Gastrocnemius medialis (tissue), 4 donors: ENCODE measurements around the gene CD300LG. TPM values are rescaled to one million over a fixed set of nuclear protein-coding genes. Genes with fewer than 3 reads are reported as not detected.

ENCODE experiments used
- ATAC-seq, 2 donors: fragments of 150-250 bp; one replicate each; pipeline ENCODE4 v1.9.1; 2016
- DNase-seq, 2 donors: peaks; one replicate each; pipeline ENCODE4 v3.0.0-alpha.2; 2019
- H3K27ac ChIP-seq, 4 donors: fragments of 200-600 bp; sonication (generic); 1 replicate in 1 of 4; 2 replicates in 3 of 4; pipeline ENCODE4 v1.5.1; 2016 to 2018; ENCODE audit warnings: mild to moderate bottlenecking in 2 of 4, moderate library complexity in 1 of 4
- H3K27me3 ChIP-seq, 3 donors: fragments of 200-600 bp; sonication (generic) in 2 of 3; 1 replicate in 1 of 3; 2 replicates in 2 of 3; pipeline versions ENCODE4 v1.5.1 to v1.6.0; 2016 to 2019; ENCODE audit warnings: mild to moderate bottlenecking in 1 of 3, moderate library complexity in 1 of 3
- H3K36me3 ChIP-seq, 2 donors: fragments of 200-600 bp; sonication (generic) in 1 of 2; one replicate each; pipeline ENCODE4 v1.5.1; 2017 to 2018
- H3K4me1 ChIP-seq, 2 donors: fragments of 200-600 bp; sonication (generic) in 1 of 2; one replicate each; pipeline ENCODE4 v1.5.1; 2016 to 2017; ENCODE audit warnings: mild to moderate bottlenecking in 2 of 2
- H3K4me3 ChIP-seq, 4 donors: fragments of 200-600 bp; sonication (generic) in 3 of 4; 1 replicate in 1 of 4; 2 replicates in 3 of 4; pipeline ENCODE4 v1.5.1; 2016 to 2019; ENCODE audit warnings: mild to moderate bottlenecking in 2 of 4
- H3K9me3 ChIP-seq, 3 donors: fragments of 200-600 bp; sonication (generic) in 2 of 3; 1 replicate in 1 of 3; 2 replicates in 2 of 3; pipeline ENCODE4 v1.5.1; 2016 to 2019
- POLR2A ChIP-seq, 2 donors: fragments of 450-650 bp; IDR thresholded peaks; one replicate each; pipeline ENCODE4 v1.6.1; 2017; ENCODE audit warnings: antibody characterized with exemption in 2 of 2, mild to moderate bottlenecking in 2 of 2, moderate library complexity in 2 of 2
- in situ Hi-C, 4 donors: fragments of 200-750 bp; cut with MboI; loops; one replicate each; pipeline versions ENCODE4 v1.15.0 to v1.8.0; 2017; ENCODE audit warnings: low sequenced_read_pairs in 4 of 4
- intact Hi-C: fragments of 100-400 bp; cut with DNase I; formaldehyde crosslinking; loops from one replicate; pipeline ENCODE4 v1.15.1; 2023; ENCODE audit warnings: low total_unique reads
- total RNA-seq, 4 donors: library from RNA; depleted of rRNA; stranded (reverse); fragments of >200 nt; gene quantifications; one replicate each; pipeline versions ENCODE4 v1.1.0 to v1.2.3, GENCODE V29; 2016
- TF ChIP-seq, protein P1 (sequence below), 5 experiments: fragments of 450-650 bp in 3 of 5; fragments of 200-600 bp in 2 of 5; sonication (generic) in 2 of 5; IDR thresholded peaks in 4 of 5; conservative IDR thresholded peaks in 1 of 5; 1 replicate in 4 of 5; 2 replicates in 1 of 5; pipeline ENCODE4 v1.5.1; 2016 to 2019; ENCODE audit warnings: antibody characterized with exemption in 5 of 5, mild to moderate bottlenecking in 3 of 5, moderate library complexity in 3 of 5

The CD300LG gene
- total RNA-seq, 4 donors from 2014 or later = 18.4 to 28.2 (median 20.8) TPM

DNA sequence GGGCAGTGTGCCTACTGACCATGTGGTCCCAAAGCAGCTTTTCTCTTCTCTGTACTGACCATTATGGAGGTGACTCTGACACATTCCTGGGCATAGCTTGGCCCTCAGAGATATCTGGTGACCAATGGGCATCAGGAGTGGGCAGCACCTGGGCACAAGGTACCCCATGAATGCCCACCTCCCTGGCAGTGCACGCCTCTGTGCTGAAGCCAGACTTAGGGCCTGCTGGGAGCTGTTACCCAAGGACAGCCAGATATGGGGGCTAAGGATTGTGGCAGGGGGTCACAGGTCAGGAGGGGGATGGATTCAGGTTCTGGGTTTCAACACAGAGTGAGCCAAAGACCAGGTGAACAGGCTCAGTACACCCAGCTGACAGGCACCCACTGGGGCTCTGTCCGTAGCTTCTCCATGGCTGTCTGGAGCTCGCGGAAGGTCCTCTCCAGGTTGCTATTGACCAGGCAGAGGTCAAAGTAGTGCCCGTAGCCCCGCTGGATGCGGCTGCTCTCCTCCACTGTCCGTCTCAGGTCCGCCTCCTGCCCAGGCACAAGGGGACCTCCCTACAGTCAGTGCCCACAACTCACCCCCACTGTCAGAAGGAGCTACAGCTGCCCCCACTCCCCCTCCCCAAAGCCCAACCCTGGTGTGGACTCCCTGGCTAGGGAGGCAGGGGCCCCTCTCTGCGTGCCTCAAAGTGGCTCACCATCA is 30.6 kb downstream of the CD300LG start:
- no peaks in the 10 kb centered on the region for H3K9me3 ChIP-seq
- in situ Hi-C loops = no loop called here
- H3K27me3 ChIP-seq = no peaks in the 10 kb centered on the region
- TF ChIP-seq, protein P1, sequence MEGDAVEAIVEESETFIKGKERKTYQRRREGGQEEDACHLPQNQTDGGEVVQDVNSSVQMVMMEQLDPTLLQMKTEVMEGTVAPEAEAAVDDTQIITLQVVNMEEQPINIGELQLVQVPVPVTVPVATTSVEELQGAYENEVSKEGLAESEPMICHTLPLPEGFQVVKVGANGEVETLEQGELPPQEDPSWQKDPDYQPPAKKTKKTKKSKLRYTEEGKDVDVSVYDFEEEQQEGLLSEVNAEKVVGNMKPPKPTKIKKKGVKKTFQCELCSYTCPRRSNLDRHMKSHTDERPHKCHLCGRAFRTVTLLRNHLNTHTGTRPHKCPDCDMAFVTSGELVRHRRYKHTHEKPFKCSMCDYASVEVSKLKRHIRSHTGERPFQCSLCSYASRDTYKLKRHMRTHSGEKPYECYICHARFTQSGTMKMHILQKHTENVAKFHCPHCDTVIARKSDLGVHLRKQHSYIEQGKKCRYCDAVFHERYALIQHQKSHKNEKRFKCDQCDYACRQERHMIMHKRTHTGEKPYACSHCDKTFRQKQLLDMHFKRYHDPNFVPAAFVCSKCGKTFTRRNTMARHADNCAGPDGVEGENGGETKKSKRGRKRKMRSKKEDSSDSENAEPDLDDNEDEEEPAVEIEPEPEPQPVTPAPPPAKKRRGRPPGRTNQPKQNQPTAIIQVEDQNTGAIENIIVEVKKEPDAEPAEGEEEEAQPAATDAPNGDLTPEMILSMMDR (IDR thresholded peaks at IDR 0.05 in 4 of 5, conservative IDR thresholded peaks at IDR 0.05 in 1 of 5) = no peak
- no peak for TF ChIP-seq POLR2A (IDR thresholded peaks at IDR 0.05)
- intact Hi-C loops = no loop called here
- ATAC-seq (no peak), DNase-seq (no peak)
- no peaks in the 10 kb centered on the region for H3K36me3 ChIP-seq
- H3K4me1 ChIP-seq = peaks cover 5 to 11% of the 10 kb centered on the region in 2 donors
- H3K4me3 ChIP-seq = no peak overlapping the region
- no peak overlapping the region for H3K27ac ChIP-seq

DNA sequence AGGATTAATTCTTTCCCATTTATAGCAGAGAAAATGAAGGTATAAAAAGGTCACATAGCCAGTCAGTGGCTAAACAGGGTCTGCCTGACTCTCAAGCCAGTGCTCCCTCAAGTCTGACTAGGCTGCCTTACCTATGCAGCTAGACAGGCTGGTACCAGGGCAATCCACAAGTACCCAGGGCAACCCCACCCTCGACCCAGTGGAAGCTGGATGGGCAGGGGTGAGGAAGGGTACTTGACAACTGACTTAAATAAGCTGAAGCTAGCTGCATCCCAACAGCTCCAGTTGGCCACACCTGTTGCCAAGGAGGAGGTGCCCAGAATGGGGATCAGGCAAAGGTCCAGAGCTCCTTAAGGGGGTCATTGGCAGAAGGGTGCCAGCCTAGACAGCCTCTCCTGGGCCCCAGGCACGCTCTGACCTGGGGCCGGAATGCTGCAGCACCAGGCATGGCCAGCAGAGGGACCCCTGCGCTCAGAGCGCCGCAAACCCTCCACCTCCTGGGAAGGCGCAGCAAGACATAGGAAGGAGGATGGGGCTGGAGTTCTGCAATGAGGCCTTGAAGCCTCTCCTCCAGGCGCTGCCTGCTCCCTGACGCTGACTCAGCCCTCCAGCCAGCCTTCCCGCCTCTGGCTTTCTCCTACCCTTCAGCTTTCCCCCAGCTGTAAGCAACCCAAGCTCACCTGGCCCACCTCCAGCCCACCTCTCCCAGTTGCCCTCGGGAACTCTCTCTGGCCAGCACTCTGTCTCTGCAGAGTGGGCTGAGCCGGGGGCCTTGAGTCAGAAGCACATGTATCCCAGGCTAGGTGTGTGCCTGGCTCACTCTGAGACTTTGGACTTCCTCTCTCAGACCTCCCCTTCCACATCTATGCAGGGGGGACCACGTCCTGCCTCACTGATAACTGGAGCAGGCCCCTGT is 31.5 kb downstream of the CD300LG start:
- ATAC-seq = peak; percentile 64 to 74
- TF ChIP-seq POLR2A (IDR thresholded peaks at IDR 0.05) = no peak
- TF ChIP-seq, protein P1 (IDR thresholded peaks at IDR 0.05 in 4 of 5, conservative IDR thresholded peaks at IDR 0.05 in 1 of 5) = peak; percentile 76 to 95 (median 90)
- DNase-seq = peak; percentile 18 to 50
- H3K4me1 ChIP-seq = peaks cover 5 to 11% of the 10 kb centered on the region in 2 donors
- no peak overlapping the region for H3K27ac ChIP-seq
- no peaks in the 10 kb centered on the region for H3K27me3 ChIP-seq
- intact Hi-C loops (no loop called here), in situ Hi-C loops (no loop called here)
- H3K36me3 ChIP-seq = no peaks in the 10 kb centered on the region
- no peaks in the 10 kb centered on the region for H3K9me3 ChIP-seq
- H3K4me3 ChIP-seq = no peak overlapping the region

DNA sequence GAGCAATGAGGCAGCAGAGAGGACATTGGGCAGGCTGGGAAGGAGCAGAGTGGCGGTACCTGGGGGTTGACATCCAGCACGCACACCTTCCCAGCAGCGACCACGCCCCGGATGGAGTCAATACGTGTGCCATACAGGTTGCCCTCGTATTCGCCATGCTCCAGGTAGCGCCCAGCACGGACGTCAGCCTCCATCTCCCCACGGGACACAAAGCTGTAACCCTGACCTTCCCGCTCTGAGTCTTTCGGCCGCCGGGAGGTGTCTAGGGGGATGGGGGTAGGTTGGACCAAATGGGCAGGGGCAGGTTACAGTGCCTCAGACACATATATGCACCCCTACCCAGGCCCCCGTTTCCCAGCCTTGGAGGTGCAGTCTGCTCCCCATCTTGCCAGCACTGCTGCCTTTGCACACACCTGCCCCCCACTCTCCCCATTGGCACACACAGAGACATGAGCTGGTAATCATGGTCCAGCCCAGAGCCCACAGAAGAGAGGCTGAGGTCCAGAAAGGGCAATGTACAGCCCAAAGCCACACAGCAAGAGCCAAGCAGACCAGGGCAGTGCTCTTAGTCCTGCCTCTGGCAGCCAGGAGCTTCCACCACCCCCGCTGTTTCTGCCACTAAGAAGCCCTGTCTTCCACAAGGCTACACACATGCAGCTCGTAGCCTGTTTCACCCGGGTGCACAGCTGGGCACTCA is 32.9 kb downstream of the CD300LG start:
- Histone ChIP-seq H3K4me1 (peaks cover 5 to 11% of the 10 kb centered on the region in 2 donors), H3K27ac (no peak overlapping the region), H3K4me3 (no peak overlapping the region), H3K9me3 (no peaks in the 10 kb centered on the region), H3K36me3 (no peaks in the 10 kb centered on the region), H3K27me3 (no peaks in the 10 kb centered on the region)
- TF ChIP-seq POLR2A (IDR thresholded peaks at IDR 0.05) = no peak
- TF ChIP-seq, protein P1 (IDR thresholded peaks at IDR 0.05 in 4 of 5, conservative IDR thresholded peaks at IDR 0.05 in 1 of 5) = no peak
- no peak for ATAC-seq
- no peak for DNase-seq
- in situ Hi-C loops = no loop called here
- intact Hi-C loops = no loop called here

DNA sequence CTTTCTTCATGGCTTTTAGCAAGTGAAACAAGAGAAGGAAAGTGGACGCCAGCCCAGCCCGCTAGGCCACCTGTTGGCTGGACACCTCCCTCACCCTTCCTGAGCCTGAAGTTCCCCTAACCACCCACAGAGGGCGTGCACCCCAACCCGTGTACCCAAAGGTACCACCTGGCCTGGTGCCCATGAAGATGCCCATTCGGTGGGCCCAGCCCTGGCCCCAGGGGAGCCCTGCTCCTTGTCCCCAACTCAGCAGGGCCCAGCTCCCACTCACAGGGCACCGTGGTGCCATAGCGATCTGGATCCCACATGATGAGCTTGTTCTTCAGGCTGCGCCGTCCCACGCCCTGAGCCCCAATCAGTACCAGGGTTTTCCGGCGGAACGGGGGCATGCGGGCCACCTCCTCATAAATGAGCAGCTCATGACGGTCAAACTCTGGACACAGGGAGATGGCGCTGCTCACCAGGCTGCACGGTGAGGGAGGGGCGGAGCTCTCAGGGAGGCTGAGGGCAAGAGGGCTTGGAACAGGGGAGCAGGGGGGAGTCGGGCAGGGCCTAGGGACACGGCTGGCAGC is 33.5 kb downstream of the CD300LG start:
- Histone ChIP-seq H3K4me1 (peaks cover 5 to 11% of the 10 kb centered on the region in 2 donors), H3K4me3 (no peak overlapping the region), H3K9me3 (no peaks in the 10 kb centered on the region), H3K27me3 (no peaks in the 10 kb centered on the region), H3K27ac (no peak overlapping the region), H3K36me3 (no peaks in the 10 kb centered on the region)
- peak; percentile 92 to 94 for ATAC-seq
- no peak for TF ChIP-seq POLR2A (IDR thresholded peaks at IDR 0.05)
- TF ChIP-seq, protein P1 (IDR thresholded peaks at IDR 0.05 in 4 of 5, conservative IDR thresholded peaks at IDR 0.05 in 1 of 5) = peak; percentile 67 to 82 (median 79)
- in situ Hi-C loops (no loop called here), intact Hi-C loops (no loop called here)
- peak; percentile 64 to 86 for DNase-seq
